ENCODE measurements around the gene DYRK1A.
"Not testable (repeated sequence)": the region's sequence is repeated elsewhere in the genome, so short reads cannot be mapped to it uniquely, and the experiment has no call there.

DYRK1A gene

GRCh38 chr21:37527716-37528115 lies 161.1 kb downstream of the DYRK1A start:
- DNase-seq (ENCODE audit: low read depth in 2 of 2): no peak

GRCh38 chr21:37528150-37528937 lies 161.8 kb downstream of the DYRK1A start:
- no peak for DNase-seq (ENCODE audit: low read depth in 2 of 2)

- DNase-seq (ENCODE audit: low read depth in 2 of 2): no peak
Observed at GRCh38 chr21:37529649-37530048, 163.1 kb downstream of the DYRK1A start.

GRCh38 chr21:37530901-37531351 lies 164.4 kb downstream of the DYRK1A start:
- DNase-seq (ENCODE audit: low read depth in 2 of 2): no peak

GRCh38 chr21:37531431-37531932 lies 164.9 kb downstream of the DYRK1A start:
- no peak for DNase-seq (ENCODE audit: low read depth in 2 of 2)

- DNase-seq (ENCODE audit: low read depth in 2 of 2): peak in 1 of 2 donors; percentile 9
Observed at GRCh38 chr21:37532868-37533780, 166.6 kb downstream of the DYRK1A start.

GRCh38 chr21:37534431-37534830 lies 167.9 kb downstream of the DYRK1A start:
- no peak for DNase-seq (ENCODE audit: low read depth in 2 of 2)

- DNase-seq (ENCODE audit: low read depth in 2 of 2): no peak
Observed at GRCh38 chr21:37535130-37535529, 168.6 kb downstream of the DYRK1A start.

GRCh38 chr21:37535672-37536071 lies 169.1 kb downstream of the DYRK1A start:
- no peak for DNase-seq (ENCODE audit: low read depth in 2 of 2)

GRCh38 chr21:37536616-37537278 lies 170.2 kb downstream of the DYRK1A start:
- DNase-seq (ENCODE audit: low read depth in 2 of 2): no peak

- no peak for DNase-seq (ENCODE audit: low read depth in 2 of 2)
Observed at GRCh38 chr21:37537391-37537996, 170.9 kb downstream of the DYRK1A start.

GRCh38 chr21:37538971-37539590 lies 172.5 kb downstream of the DYRK1A start:
- DNase-seq (ENCODE audit: low read depth in 2 of 2): no peak

- DNase-seq (ENCODE audit: low read depth in 2 of 2): not testable (repeated sequence)
Observed at GRCh38 chr21:37541128-37541527, 174.6 kb downstream of the DYRK1A start.

- DNase-seq (ENCODE audit: low read depth in 2 of 2): no peak
Observed at GRCh38 chr21:37542512-37542911, 175.9 kb downstream of the DYRK1A start.

GRCh38 chr21:37546299-37546908 lies 179.8 kb downstream of the DYRK1A start:
- no peak for DNase-seq (ENCODE audit: low read depth in 2 of 2)

- no peak for DNase-seq (ENCODE audit: low read depth in 2 of 2)
Observed at GRCh38 chr21:37546949-37547614, 180.5 kb downstream of the DYRK1A start.

- no peak for DNase-seq (ENCODE audit: low read depth in 2 of 2)
Observed at GRCh38 chr21:37547615-37548200, 181.1 kb downstream of the DYRK1A start.

GRCh38 chr21:37548521-37548981 lies 182.0 kb downstream of the DYRK1A start:
- DNase-seq (ENCODE audit: low read depth in 2 of 2): no peak

- not testable (repeated sequence) for DNase-seq (ENCODE audit: low read depth in 2 of 2)
Observed at GRCh38 chr21:37549730-37550129, 183.2 kb downstream of the DYRK1A start.

Data from activated CD4-positive, alpha-beta T cell treated with anti-CD3 and anti-CD28 coated beads for 24 hours (primary cell).